GM23248 (cell line): ENCODE measurements around the gene ZNF616. TPM values are rescaled to one million over a fixed set of nuclear protein-coding genes. Genes with fewer than 3 reads are reported as not detected.

Experiments used
- DNase-seq: peaks from one replicate; pipeline ENCODE4 v3.0.0-alpha.2; 2015
- H2AFZ ChIP-seq: fragments of 200-600 bp; sonication (generic); 2 replicates; pipeline ENCODE4 v1.6.1; 2016; ENCODE audit warnings: antibody characterized with exemption
- H3F3A ChIP-seq: fragments of 200-600 bp; sonication (generic); 2 replicates; pipeline ENCODE4 v1.6.1; 2016; ENCODE audit warnings: mild to moderate bottlenecking, antibody characterized with exemption, mixed run types; ENCODE audit not compliant: insufficient read depth
- H3K27ac ChIP-seq: fragments of 200-600 bp; sonication (generic); 2 replicates; pipeline ENCODE4 v1.5.1; 2016; ENCODE audit warnings: mild to moderate bottlenecking
- H3K27me3 ChIP-seq: fragments of 200-600 bp; sonication (generic); replicated peaks from 2 replicates; pipeline ENCODE4 v1.6.1; 2016; ENCODE audit warnings: mild to moderate bottlenecking; ENCODE audit not compliant: insufficient read depth
- H3K36me3 ChIP-seq: fragments of 200-600 bp; sonication (generic); 2 replicates; pipeline ENCODE4 v1.6.1; 2016; ENCODE audit warnings: low read depth, mild to moderate bottlenecking
- H3K4me1 ChIP-seq: fragments of 200-600 bp; sonication (generic); 2 replicates; pipeline ENCODE4 v1.6.1; 2016; ENCODE audit warnings: mild to moderate bottlenecking; ENCODE audit not compliant: insufficient read depth
- H3K4me2 ChIP-seq: fragments of 200-600 bp; sonication (generic); one replicate; pipeline ENCODE4 v1.6.1; 2016; ENCODE audit warnings: mild to moderate bottlenecking; ENCODE audit not compliant: unreplicated experiment
- H3K4me3 ChIP-seq: fragments of 200-600 bp; sonication (generic); 2 replicates; pipeline ENCODE4 v1.5.1; 2016; ENCODE audit warnings: mild to moderate bottlenecking
- H3K79me2 ChIP-seq: fragments of 200-600 bp; sonication (generic); 2 replicates; pipeline ENCODE4 v1.6.1; 2016; ENCODE audit warnings: mild to moderate bottlenecking; ENCODE audit not compliant: insufficient read depth
- H3K9ac ChIP-seq: fragments of 200-600 bp; sonication (generic); 2 replicates; pipeline ENCODE4 v1.6.1; 2016; ENCODE audit warnings: mild to moderate bottlenecking
- H3K9me2 ChIP-seq: fragments of 200-600 bp; sonication (generic); 2 replicates; pipeline ENCODE4 v1.6.1; 2016; ENCODE audit warnings: mixed run types, mild to moderate bottlenecking, moderate library complexity; ENCODE audit not compliant: insufficient read depth
- H3K9me3 ChIP-seq: fragments of 200-600 bp; sonication (generic); one replicate; pipeline ENCODE4 v1.6.1; 2017; ENCODE audit warnings: low read depth
- H4K20me1 ChIP-seq: fragments of 200-600 bp; sonication (generic); 2 replicates; pipeline ENCODE4 v1.6.0; 2016; ENCODE audit not compliant: insufficient read depth
- EZH2 ChIP-seq: fragments of 200-600 bp; sonication (generic); IDR thresholded peaks from 2 replicates; pipeline ENCODE4 v1.6.1; 2018; ENCODE audit warnings: antibody characterized with exemption, mild to moderate bottlenecking; ENCODE audit not compliant: insufficient read depth, poor library complexity, severe bottlenecking
- EZH2phosphoT487 ChIP-seq: fragments of 200-600 bp; sonication (generic); IDR thresholded peaks from 2 replicates; pipeline ENCODE4 v1.6.1; 2018; ENCODE audit warnings: antibody characterized with exemption, moderate library complexity, mild to moderate bottlenecking, low read depth; ENCODE audit not compliant: insufficient read depth
- WGBS, 2 experiments: methylation state at CpG; one replicate each; pipeline ENCODE4 v1.1.6; 2015 to 2017; ENCODE audit warnings: low lambda C conversion rate in 2 of 2, low coverage in 1 of 2; ENCODE audit errors: missing lambda C conversion rate in 2 of 2; 5-methylcytosine and 5-hydroxymethylcytosine counted together
- in situ Hi-C: fragments of 300-500 bp; cut with MboI; formaldehyde crosslinking; loops from 2 replicates; pipeline ENCODE4 v1.15.0; 2020
- polyA plus RNA-seq: library from polyadenylated mRNA; unstranded; fragments of >200 nt; fragmentation: Nextera tagmentation; extraction: Ambion mirVana; gene quantifications from 2 replicates; pipeline ENCODE4 v1.2.1, GENCODE V29; 2016
- total RNA-seq: library from RNA; depleted of rRNA; stranded (reverse); fragments of >200 nt; shearing (Covaris generic); gene quantifications from 2 replicates; pipeline ENCODE4 v1.2.3, GENCODE V29; 2014; rRNA removed

The ZNF616 gene
- total RNA-seq (5.8 and 12.3 TPM in 2 replicates), polyA plus RNA-seq (4.1 and 4.7 TPM in 2 replicates)

DNA sequence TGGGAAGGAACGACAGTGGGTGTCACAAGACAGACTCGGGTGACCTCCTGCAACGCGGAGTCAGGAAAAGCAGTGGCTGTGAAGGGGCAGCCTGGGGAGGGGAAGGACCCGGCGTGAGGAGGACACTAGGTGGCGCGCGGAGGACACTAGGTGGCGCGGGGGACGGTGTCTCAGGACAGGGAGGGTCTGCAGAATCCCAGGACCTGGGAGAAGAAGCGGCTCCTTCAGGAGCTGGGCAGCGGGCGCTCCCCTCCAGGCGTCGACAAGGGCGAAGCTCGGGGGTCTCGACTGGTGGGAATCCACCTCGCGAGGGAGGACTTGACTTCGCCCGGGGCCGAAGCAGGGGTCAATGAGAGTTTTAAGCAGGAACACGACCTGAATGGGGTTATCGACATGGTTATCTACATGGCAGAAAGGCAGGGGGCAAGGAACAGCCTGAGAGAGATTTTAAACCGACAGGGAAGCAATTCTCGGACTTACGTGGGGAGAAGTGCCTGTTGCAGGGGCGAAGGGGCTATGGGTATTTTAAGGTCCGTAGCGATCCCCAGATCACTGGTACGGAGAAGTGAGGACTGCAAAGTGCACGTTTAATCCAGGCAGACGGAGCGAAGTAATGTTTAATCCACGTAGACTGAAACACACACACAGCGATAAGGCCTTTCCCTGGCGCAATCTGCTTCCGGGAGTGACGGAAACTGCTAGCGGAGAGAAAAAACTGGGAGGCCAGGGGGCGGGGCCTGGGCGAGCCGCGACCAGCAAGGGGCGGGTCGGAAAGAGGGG, at the start of gene ZNF616:
Gene ZNF616 (minus strand): TSS at position 687 of the 780 bp plus-strand sequence. CDS start 9,426 bp downstream, outside the sequence.
- peaks cover 7% of the 10 kb centered on the region for H3K4me1 ChIP-seq
- DNase-seq = peak; percentile 98
- peak within 1 kb of the TSS; percentile 95 for H3K9ac ChIP-seq
- peaks cover 46% of the 10 kb centered on the region for H3K79me2 ChIP-seq
- peak within 1 kb of the TSS; percentile 91 for H3K27ac ChIP-seq
- no peaks in the 10 kb centered on the region for H3K9me3 ChIP-seq
- in situ Hi-C loops = no loop called here
- no peaks in the 10 kb centered on the region for H3K9me2 ChIP-seq
- H3K27me3 ChIP-seq = no peaks in the 10 kb centered on the region
- TF ChIP-seq EZH2 = no peak
- TF ChIP-seq EZH2phosphoT487 = no peak
- H3K36me3 ChIP-seq = no peaks in the 10 kb centered on the region
- no peaks in the 10 kb centered on the region for H4K20me1 ChIP-seq
- H2AFZ ChIP-seq = peak within 1 kb of the TSS; percentile 97
- peak within 1 kb of the TSS; percentile 94 for H3K4me2 ChIP-seq
- H3F3A ChIP-seq = peaks cover 34% of the 10 kb centered on the region
- H3K4me3 ChIP-seq = peak within 1 kb of the TSS; percentile 100
- WGBS, 2 experiments = 1% methylated on average over 44 to 48 of the region's 49 CpGs

DNA sequence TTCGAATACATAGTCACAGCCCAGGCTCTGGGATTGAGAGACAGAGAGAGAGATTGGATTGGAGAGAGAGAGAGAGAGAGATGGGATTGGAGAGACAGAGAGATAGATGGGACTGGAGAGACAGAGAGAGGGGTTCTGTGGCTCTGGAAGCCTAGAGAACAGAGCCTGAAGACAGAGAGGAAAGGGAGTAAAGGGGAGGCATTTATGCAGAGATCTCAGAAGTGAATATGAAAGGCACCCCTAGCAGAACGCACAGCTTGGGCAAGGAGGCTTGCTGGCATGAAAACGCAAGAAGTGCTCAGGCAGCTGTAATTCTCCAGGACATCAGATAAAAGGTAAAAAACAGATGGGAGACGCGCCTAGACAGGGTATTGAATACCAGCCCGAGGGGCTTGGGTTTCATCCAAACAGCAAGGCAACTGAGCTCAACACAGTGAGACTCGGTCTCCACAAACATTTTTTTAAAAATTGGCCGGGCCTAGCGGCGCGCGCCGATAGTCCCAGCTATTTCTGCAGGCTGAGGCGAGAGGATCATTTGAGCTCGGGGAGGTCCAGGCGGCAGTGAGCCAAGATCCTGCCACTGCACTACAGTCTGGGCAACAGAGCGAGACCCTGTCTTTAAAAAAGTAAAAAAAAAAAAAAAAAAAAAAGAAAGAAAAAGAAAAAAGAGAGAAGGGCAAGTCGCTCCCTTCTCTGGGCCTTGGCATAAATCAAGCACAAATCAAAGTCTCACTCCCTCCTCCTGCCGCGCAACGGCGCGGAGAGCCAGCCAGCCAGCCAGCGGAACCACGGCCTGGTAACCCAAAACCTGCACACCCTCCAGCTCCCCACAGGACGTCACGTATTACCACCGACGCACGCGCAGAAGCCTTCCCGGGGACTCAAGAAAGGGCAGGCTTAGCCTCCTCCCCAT, 49.3 kb upstream of the ZNF616 start:
- Histone ChIP-seq H2AFZ (peak overlapping the region; percentile 94), H3K27ac (peak overlapping the region; percentile 82), H3K79me2 (peaks cover 48% of the 10 kb centered on the region), H3K9ac (peak overlapping the region; percentile 83), H3K4me1 (peaks cover 24% of the 10 kb centered on the region), H3K27me3 (no peaks in the 10 kb centered on the region), H3K9me2 (no peaks in the 10 kb centered on the region), H3K36me3 (peaks cover 7% of the 10 kb centered on the region; the same call in 1 of the 2 replicates), H3K9me3 (no peaks in the 10 kb centered on the region), H3K4me2 (peak overlapping the region; percentile 90), H4K20me1 (peaks cover 8% of the 10 kb centered on the region; the same call in 1 of the 2 replicates), H3K4me3 (peak overlapping the region; percentile 76), H3F3A (peaks cover 11% of the 10 kb centered on the region)
- 1% methylated on average over 31 to 32 of the region's 32 CpGs for WGBS, 2 experiments
- peak; percentile 75 for DNase-seq
- TF ChIP-seq EZH2 = no peak
- no peak for TF ChIP-seq EZH2phosphoT487
- in situ Hi-C loops = no loop called here

DNA sequence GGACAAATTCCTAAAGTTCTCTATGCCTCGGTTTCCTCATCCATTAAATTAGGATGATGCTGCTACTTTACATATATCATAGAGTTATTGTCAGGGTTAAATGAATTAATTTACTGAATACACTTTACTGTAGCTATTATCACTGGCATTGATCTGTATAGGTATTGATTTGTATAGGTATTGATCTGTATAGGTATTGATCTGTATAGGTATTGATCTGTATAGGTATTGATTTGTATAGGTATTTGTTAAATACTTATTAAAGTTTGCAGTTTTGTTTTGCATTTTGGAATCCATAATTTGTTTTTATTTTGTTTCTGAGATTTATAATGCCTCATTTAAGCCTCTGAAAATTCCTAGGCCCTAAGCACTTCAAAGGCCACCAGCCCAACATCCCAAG, 47.7 kb upstream of the ZNF616 start:
- 95 to 100% methylated on average over 1 of the region's 1 CpG for WGBS, 2 experiments
- TF ChIP-seq EZH2phosphoT487 (no peak), EZH2 (no peak)

DNA sequence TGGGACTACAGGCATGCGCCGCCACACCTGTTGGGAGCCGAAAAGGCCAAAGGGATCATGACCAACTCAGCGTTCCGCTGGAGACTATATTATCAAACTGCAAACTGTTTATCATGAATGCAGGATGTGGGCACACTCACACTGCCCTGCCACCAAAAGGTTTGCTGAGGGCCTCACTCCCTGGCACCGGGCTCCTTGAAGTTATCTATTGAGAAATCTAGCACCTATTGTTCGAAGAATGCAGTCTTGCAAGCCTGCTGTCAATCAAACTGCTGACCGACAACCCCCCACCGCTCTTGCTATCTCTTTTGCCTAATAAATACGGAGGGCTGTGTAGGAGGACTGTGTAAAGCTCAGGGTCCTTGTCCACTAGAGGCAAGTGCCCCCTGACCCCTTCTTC, 36.8 kb upstream of the ZNF616 start:
- WGBS, 2 experiments = 69 to 72% methylated on average over 10 of the region's 10 CpGs
- H3K4me2 ChIP-seq = no peak overlapping the region
- no peak for DNase-seq
- H3K9ac ChIP-seq = no peak overlapping the region
- no peaks in the 10 kb centered on the region for H3F3A ChIP-seq
- H2AFZ ChIP-seq = no peak overlapping the region
- no peaks in the 10 kb centered on the region for H3K36me3 ChIP-seq
- H3K27ac ChIP-seq = no peak overlapping the region
- TF ChIP-seq EZH2phosphoT487 = no peak
- no peak for TF ChIP-seq EZH2
- no peaks in the 10 kb centered on the region for H3K4me1 ChIP-seq
- H3K27me3 ChIP-seq = no peaks in the 10 kb centered on the region
- H3K9me3 ChIP-seq = no peaks in the 10 kb centered on the region
- H3K4me3 ChIP-seq = no peak overlapping the region
- H4K20me1 ChIP-seq = no peaks in the 10 kb centered on the region
- H3K79me2 ChIP-seq = no peaks in the 10 kb centered on the region
- H3K9me2 ChIP-seq = no peaks in the 10 kb centered on the region
- in situ Hi-C loops = no loop called here

More for the DNA sequence above, 47.7 kb upstream of the ZNF616 start:
- H3K9me2 ChIP-seq = no peaks in the 10 kb centered on the region
- no peak overlapping the region for H2AFZ ChIP-seq
- no peak overlapping the region for H3K4me3 ChIP-seq
- H3K36me3 ChIP-seq = no peaks in the 10 kb centered on the region
- H3K9me3 ChIP-seq = no peaks in the 10 kb centered on the region
- DNase-seq = no peak
- no peak overlapping the region for H3K4me2 ChIP-seq
- peaks cover 20% of the 10 kb centered on the region for H3K4me1 ChIP-seq
- H4K20me1 ChIP-seq = peaks cover 8% of the 10 kb centered on the region; the same call in 1 of the 2 replicates
- peaks cover 32% of the 10 kb centered on the region for H3K79me2 ChIP-seq
- in situ Hi-C loops = no loop called here
- no peaks in the 10 kb centered on the region for H3K27me3 ChIP-seq
- H3K9ac ChIP-seq = no peak overlapping the region
- H3F3A ChIP-seq = peaks cover 11% of the 10 kb centered on the region
- H3K27ac ChIP-seq = no peak overlapping the region
